Activated T-cell treated with anti-CD3 and anti-CD28 coated beads for 48 hours (primary cell): ENCODE measurements around the gene ATG4B.
A peak's percentile ranks its signal among the peaks of the same experiment; 100 is the strongest.

Experiments used
- DNase-seq: peaks from one replicate; pipeline ENCODE4 v3.0.0-alpha.2; 2020; ENCODE audit warnings: low read depth

ATG4B gene

DNA sequence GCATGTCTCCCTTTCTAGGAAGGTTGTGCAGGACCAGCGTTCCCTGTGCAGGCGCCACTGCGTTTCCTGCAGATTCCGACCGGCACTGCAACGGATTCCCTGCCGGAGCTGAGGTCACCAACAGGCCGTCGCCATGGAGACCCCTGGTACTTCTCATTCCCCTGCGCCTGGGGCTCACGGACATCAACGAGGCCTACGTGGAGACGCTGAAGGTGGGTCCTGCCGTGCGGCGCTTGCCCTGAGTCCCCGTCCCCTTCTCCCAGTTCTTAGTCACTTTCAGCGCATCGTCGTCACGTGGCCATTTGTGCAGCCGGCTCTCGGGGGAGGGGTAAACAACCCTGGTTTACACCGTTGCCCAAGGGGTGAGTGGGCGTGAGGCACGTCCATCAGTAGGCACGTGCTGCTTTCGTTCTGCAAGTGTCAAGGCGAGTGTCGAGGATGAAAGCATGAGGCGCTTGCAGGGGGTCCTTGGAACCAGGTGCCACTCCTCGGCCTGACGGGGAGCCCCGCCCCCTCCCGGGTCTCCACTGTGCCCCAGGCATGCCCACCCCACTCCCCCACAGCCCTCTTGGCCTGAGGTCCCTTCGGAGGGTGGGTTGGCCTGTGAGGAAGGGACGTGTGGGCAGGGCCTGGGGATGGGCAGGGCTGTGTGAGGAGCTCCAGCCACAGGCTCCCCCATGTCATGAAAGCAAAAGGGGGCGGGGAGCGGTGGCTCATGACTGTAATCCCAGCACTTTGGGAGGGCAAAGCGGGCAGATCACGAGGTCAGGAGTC lies 29.3 kb downstream of the ATG4B start:
- DNase-seq: no peak

DNA sequence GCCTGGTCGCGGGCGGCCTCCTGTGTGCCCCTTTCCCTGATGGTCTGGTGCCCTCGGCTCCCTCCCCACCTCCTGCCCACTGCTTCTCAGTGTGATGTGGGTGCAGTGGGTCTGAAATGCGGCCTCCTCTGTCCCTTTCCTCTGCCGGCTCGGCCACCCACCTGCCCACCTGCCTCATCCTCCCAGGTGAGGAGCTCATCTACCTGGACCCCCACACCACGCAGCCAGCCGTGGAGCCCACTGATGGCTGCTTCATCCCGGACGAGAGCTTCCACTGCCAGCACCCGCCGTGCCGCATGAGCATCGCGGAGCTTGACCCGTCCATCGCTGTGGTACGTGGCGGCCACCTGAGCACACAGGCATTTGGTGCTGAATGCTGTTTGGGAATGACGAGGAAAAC lies 30.9 kb downstream of the ATG4B start:
- no peak for DNase-seq

DNA sequence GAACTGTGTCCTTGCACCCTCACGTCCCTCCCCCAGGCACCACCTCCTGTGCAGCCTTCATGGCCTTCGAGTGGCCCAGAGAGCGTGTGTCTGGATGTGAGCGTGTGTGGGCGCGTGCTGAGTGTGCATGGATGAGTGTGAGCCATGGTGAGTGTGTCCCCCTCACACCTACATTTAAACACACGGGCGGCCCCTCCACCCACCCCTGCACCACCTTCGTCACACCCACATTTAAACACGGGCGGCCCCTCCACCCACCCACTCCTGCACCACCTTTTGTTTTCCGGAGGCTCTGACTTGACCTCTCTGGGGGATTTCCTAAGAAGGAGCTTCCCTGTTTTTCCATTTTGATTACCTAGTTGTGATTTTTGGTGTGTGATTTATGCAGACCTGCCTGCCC lies 31.3 kb downstream of the ATG4B start:
- no peak for DNase-seq

DNA sequence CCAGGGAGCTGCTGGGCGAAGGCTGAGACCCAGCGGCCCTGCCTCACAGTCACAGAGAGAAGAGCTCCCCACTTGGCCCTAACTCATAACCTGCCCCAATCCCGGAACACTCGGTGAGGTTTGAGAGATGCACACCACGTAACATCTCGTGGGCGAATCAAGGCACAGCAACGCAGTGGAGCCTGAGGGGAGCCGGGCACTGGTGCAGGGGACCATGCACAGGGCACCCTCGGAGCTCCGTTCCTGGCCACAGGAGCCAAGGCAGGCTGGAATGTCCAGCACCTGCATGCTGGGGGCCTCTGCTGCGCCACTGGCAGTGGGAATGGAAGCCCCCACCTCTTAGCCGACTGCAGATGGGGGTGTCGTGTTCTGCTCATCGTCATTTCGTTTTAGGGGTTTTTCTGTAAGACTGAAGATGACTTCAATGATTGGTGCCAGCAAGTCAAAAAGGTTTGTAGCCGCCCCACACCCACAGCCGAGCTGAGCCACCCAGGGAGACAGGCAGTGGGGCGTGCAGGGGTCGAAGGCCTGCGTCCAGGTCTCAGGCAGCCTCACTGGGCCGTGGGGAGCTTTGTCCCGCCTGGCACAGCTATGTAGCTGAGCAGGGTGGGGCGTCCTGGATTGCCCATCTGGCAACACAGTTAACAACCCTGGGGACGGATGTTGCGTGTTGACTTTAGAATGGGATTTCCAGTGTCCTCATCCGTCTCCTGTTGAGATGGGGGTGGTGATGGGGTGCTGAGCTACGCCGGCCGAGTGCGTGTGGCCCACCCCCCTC lies 33.0 kb downstream of the ATG4B start:
- no peak for DNase-seq

DNA sequence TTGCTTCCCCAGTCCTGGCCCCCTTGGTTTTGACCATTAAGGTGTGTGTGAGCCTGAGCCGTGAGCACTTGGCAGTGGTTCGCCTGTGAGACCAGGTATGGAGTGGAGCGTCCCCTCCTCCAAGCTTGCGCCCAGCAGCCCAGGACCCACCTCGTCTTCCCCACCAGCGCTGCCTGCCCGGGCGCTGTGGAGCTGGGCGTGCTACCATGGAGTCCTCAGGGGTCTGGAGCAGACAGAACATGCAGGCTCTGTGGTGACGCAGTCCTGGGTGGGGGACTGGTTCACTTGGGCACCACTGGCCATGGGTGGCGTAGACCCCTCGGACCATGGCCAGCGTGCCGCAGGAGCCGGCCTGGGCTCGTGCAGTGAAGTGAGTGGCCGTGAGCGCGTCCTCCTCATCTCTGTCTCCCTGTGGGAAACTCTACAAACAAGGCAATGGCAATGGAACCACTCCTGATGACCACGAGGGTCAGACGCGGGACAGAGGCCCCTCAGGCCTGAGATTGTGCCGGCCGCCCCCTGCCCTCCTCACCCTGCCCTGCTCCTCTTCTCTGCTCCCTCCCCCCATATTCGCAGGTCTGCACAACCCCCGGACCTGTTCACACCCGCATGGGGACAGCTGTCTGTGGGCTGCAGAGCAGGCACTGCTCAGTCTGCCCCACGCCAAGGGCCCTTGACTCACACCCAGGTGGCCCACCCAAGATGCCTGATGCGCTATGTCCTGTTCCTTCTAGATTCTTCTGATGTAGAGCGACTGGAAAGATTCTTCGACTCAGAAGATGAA lies 34.2 kb downstream of the ATG4B start:
- no peak for DNase-seq

DNA sequence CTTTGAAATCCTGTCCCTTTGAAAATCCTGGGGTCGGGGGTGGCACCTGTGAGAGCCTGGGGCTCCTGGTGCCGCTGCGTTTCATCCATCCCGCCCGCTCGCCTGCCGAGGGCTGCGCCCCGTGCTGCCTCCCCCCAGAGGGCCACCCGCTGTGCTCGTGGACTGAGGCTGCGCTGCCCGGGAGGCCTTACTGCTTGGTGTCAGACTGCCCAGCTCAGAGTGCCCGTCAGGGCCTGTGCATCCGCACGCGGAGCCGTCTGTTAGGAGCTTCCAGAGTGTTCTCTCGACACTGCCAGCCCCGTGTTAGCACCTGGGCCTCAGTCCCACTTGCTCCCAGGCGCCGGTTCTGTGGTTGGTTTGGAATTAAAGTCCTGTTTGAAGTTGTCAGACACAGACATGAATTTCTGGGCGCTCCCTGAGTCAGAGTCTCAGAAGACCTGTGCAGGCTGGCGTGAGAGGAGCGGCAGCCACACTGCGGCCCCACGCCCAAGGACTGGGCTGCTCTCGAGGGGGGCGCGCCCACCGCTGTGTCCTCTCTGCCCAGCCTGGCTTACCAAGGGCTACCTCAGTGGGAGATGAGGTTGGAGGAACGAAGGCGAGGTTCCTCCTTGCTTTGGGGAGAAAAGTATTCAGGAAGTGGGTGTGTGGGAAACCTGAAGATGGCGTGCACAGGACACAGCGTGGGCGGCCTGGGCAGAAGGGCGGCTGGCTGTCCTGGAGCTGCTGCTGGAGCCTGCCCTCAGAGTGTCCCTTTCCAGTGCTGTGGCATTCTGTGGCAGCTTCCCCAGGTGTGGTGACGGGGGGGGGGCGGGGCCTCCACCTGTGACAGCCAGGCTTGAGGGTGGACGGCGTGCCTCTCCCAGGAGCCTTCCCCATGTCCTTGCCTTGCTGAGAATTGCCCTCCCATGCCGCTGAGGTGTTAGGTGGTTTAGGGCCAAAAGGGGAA lies 35.0 kb downstream of the ATG4B start:
- no peak for DNase-seq

DNA sequence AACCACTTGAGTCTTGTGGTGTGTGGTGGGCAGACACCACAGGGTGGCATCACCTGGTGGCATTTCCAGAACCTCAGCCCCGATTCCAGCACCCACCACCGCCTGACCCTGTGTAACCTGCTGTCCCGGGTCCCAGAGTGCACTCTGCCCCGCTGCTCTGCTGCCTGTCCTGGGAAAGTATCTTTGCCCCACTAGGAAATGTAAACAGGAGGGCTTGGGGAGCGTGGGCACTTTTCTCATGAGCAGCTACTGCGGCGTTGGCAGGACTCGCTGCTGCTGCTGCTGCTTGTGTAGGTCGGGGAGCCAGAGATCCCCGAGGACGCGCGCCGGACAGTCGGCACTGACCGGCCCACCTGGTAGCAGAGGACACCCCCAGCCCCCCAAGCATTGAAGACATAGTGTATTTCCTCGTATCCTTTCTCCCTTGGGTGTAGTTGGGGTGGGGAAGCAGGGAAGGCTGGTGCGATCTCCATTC lies 35.7 kb downstream of the ATG4B start:
- no peak for DNase-seq

DNA sequence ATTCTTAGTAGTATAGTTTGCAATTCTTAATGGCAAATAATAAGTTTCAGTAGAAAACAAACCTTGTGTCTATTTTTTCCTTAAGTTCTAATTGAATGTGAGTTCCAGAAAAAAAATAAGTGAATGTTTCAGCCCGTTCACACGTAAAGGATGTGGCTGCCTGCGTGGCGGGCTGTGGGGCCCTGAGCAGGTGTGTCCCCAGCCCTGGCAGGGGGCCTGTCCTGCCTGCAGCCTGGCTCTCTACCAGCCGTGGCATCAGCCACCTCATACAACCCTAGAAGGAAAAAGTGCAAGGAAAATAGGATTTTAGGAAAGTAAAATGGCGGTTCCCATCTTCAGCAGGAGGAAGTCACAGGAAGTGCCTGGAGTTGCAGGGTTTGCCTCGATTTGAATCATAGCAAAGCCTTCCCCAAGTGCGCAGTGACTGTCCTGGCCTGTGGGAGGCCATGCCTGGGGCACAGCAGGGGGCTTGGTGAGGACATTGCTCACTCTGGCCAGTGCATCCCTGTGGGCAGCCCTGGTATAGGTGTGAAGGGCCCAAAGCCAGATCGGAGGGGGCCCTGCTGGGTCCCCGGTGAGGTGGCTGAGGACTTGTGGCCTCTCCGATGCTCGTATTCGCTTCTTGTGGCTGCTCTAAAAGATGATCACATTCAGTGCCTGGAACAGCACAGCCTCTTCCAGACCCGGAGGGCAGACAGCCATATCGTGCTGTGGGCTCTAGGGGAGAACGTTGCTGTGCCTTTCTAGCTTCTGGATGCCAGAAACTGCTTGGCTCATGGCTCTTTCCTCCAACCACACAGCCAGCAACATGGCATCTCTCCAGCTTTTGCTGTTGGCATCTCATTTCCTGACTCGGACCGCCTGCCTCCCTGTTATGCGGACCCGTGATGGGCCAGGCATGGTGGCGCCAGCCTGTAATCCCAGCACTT lies 36.6 kb downstream of the ATG4B start:
- no peak for DNase-seq

DNA sequence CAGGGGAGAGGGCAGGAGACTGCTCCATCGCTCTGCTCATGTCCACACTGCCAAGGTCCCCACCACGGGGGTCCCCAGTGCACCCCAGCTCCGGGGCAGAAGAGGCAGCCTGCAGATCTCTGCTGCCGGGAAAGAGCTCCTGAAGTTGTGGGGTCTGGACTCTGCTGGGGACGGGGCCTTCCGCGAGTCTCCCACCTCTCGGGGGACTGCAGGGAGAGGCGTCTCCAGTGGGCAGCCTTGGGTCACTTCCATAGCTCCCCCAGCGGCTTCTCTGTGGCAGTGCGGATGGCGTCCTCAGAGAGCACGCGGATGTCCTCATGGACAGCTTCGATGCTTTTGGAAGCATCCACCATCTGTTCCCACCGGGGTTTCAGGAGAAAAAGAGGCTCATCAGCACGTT lies 38.4 kb downstream of the ATG4B start:
- DNase-seq: no peak

DNA sequence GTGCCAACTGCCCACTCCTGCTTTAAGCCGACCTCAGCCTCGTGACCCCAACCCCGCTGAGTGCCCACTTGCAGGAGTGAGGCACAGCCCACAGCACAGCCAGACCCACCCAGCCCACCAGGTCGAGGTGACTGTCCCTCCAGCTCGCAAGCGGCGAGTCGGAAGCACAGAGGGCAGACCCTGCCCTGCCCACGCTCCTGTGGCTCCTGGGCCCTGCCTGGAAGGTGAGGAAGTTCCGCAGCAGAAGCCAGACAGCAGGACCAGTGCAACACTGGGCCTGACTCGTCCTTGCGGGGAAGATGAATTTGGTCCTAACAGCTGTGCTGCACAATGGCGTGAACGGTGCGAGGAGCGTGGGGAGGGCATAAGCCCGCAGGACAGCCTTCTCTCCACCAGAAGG lies 39.2 kb downstream of the ATG4B start:
- DNase-seq: no peak

DNA sequence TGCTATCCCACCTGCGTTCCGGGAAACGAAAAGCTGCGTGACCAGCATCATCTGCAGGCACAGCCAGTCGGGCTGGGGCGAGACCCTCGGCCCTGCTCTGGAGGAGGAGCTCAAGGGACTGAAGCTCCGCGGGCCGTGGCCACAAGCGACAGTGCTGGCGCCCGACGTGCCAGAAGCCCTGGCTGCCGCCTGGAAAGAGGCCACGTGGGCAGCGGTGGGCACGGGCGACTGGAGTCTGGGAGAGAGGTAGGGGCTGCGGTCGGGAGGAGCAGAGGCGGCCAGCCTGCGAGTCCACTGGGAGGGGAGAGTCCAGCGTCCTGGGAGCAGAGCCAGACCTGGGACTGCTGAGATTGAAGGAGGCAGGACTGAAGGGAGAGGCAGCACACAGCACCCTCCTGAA lies 39.9 kb downstream of the ATG4B start:
- no peak for DNase-seq

DNA sequence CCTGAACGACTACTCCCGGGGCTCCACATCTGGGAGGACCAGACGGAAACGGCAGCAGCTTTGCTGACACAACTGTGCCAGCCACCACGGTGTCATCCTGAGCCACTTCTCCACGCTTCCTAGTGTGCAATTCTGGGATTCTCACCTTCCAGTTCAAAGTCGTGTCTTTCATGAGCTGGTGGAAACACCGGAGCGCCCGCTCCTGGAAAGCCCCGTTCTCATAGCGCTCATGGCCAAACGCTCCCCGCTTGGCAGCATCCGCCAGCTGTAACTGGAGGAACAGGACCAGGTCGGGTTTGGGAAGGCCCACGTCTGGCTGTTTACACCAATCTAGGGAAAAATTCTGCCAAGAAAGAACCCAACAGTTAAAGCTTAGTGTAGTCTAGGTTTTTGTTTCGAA lies 40.8 kb downstream of the ATG4B start:
- no peak for DNase-seq

DNA sequence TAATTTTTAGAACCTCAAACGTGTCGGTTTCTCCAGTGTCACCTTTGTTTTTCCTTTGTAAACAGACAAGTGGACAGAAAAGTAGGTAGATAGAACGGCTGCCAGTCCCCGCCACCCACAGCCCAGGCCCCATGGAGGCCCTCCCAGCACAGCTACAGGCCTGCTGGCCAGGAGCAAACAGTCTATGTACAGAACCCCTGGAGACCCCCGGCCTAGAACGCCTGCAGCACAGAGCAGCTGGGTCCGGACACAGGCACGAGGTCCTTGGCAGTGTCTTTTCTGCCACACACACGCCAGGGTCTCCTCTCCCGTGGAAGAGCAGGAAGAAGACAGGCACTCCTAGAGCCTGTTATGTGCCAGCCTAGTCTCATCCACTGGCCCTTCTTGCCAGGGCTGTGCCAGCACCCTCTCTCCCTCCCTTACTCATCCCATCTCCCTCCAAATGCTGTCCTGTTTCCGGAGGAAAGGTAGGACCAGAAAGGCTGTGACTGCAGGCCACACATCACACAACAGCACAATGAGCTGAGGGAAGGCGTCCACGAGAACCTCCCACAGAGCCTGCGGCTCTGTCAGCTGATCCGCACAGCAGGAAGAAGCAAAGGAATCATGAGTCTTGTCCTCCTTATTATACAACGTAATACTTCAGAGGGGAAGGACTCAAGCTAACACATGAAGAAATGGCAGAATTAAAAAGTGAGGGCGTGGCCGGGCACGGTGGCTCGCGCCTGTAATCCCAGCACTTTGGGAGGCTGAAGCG lies 41.5 kb downstream of the ATG4B start:
- DNase-seq: no peak

DNA sequence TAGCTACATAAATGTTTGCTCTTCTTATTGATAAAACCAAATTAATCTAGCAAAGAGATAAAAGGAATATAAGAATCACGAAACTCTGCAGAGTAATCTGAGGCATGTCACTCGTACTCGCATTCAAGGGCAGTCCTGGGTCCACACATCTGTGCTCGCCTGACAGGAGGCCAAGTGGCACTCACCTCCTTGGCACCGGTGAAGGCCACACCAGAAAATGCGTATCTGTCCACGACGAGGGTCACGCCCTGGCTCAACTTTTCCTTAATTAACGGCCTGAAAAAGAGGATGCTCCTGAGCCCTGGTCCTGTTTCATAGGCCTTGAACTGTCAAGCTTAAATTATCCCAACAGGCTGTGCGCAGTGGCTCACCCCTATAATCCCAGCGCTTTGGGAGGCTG lies 42.6 kb downstream of the ATG4B start:
- no peak for DNase-seq

DNA sequence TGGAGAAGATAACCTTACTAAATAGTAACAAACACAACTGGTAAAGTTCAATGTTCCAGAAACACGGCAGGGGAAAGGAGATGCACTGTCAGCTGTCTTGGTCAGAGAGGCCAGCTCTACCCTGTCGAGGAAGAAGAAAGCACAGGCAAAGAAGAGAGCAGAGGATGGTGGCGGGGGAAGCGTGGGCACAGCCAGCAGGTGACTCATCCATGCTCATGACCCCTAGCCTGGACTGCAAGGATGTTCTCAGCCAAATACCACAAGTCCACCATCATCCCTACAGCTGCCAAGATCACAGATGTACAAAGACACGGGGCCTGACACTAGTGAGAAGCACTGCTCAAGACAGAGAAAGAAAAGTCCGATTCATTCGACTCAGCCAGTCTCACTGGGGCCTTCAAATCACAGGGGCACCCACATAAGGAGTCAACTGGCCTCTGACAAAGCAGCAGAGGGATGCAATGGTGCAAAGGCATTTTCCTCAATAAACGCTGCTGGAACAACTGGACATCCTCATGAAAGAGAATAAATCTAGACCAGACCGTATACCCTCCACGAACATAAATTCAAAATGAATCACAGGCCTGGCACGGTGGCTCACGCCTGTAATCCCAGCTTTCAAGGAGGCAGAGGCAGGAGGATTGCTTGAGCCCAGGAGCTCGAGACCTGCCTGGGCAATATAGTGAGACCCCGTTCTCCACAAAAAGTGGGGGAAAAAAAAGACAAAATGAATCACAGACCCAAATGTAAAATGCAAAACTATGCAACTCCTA lies 43.5 kb downstream of the ATG4B start:
- DNase-seq: no peak

DNA sequence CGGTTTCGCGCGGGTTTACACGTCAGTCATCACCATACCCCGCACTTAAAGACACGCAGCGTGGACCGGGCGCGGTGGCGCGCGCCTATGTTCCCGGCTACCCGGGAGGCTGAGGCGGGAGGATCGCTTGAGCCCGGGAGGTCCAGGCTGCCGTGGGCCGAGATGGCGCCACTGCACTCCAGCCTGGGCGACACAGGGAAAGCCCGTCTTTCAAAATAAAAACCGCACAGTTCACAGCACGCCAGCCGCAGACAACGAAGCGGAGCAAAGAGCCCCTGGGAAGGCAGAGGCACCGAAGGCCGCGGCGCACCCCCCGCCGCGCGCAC lies 48.8 kb downstream of the ATG4B start:
- DNase-seq: peak; percentile 15

DNA sequence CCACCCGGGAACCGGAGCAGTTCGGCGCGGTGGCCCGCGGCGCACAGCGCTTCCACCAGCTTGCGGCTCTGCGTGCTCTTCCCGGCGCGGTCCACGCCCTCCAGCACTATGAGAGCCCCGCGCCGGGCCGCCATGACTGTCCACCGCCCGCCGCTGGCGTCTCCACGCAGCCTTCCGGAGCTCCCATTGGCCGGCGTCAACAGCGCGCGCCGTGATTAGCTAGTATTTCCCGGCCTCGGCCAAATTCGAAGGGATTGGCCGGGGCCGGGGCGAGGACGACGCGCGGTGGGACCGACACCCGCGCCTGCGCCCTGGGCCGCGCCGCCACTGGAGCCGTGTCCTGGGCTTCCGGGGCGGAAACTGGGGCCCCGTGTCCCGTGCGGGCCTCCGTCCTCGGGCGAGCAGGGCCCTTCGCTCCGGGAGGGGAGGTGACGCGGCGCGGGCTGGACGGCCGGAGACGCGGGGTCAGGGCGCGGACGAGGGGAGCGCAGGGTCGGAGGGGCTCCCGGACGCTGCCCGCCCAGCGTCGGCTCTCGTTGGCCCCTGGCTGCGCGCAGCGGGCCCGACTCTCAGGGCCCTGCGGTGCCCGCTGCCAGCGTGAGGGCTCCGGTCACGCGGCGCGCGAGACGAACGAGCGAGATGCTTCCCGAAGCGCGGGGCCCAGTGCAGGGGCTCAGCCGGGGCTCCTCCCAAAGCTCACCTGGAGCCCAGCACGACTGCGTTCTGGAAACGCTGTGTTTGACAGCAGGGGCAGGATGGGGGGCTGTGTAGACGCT lies 49.3 kb downstream of the ATG4B start, which contains the start of gene DTYMK:
Gene DTYMK, minus strand, starts transcription at position 166 of the 776 bp plus-strand sequence. Its CDS starts 32 bp downstream, at position 134.
- DNase-seq: peak; percentile 96

DNA sequence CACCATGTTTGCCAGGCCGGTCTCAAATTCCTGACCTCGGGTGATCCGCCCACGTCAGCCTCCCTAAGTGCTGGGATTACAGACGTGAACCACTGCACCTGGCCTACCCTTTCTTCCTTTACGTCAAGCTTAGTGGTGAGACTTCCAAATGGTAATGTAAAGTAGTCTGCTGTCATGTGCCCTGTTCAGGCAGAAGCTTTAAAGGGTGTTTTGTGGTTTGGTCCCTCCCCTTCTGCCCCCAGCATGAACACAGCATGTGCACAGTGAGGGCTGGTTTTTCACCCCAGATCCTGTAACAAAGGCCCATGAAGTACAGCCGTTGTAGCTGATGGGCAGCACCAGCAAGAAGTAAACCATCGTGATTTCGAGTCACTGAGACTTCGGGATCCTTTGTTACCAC lies 51.8 kb downstream of the ATG4B start:
- DNase-seq: no peak
